Limb (tissue), 2 donors: ENCODE data around the gene KDM7A.

Experiments used
- DNase-seq, 2 donors: peaks; one replicate each; pipeline ENCODE4 v3.0.0-alpha.2; 2016; ENCODE audit errors: extremely low spot score in 2 of 2

KDM7A gene, protein sequence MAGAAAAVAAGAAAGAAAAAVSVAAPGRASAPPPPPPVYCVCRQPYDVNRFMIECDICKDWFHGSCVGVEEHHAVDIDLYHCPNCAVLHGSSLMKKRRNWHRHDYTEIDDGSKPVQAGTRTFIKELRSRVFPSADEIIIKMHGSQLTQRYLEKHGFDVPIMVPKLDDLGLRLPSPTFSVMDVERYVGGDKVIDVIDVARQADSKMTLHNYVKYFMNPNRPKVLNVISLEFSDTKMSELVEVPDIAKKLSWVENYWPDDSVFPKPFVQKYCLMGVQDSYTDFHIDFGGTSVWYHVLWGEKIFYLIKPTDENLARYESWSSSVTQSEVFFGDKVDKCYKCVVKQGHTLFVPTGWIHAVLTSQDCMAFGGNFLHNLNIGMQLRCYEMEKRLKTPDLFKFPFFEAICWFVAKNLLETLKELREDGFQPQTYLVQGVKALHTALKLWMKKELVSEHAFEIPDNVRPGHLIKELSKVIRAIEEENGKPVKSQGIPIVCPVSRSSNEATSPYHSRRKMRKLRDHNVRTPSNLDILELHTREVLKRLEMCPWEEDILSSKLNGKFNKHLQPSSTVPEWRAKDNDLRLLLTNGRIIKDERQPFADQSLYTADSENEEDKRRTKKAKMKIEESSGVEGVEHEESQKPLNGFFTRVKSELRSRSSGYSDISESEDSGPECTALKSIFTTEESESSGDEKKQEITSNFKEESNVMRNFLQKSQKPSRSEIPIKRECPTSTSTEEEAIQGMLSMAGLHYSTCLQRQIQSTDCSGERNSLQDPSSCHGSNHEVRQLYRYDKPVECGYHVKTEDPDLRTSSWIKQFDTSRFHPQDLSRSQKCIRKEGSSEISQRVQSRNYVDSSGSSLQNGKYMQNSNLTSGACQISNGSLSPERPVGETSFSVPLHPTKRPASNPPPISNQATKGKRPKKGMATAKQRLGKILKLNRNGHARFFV

DNA sequence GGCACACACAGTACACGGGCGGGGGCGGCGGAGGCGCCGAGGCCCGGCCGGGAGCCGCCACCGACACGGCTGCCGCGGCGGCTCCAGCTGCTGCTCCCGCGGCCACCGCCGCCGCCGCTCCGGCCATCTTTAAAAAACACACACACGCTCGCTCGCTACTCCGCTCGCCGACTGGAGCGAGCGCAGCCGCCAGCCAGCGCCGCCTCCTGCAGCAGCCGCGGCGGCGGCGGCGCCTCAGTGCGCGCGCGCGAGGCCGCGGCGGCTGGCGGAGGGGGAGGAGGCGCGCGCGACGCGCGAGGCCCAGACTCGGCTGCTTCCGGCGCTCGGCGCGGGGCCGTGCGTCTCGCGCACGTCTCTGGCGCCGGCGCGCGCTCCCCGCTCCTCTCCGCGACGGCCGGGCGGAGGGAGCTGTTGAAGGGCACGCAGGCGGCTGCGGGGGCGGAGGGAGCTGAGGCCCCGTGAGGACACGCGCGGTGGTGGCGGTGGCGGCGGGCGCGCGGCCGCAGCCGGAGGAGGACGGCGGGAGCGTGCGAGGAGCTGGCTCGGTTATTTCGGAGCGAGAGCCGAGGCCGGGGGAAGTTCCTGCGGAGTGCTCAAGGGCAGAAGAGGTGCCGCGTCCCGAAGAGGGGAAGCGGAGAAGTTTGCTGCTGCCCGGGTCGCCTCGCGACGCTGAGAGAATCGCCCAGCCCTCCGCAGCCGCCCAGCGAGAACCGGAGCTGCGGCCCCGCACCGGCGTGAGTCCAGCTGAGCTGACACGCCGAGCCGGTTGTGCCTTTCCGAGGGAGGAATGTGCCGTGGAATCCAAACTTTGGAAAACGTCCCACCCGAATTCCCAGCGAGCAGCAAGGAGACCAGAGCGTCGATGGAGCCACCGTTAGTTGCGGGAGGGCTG is at the start of gene KDM7A:
Gene KDM7A, minus strand, starts transcription at position 173 of the 892 bp plus-strand sequence. Its CDS starts 46 bp downstream, at position 127.
- peak; percentile 91 to 94 for DNase-seq

DNA sequence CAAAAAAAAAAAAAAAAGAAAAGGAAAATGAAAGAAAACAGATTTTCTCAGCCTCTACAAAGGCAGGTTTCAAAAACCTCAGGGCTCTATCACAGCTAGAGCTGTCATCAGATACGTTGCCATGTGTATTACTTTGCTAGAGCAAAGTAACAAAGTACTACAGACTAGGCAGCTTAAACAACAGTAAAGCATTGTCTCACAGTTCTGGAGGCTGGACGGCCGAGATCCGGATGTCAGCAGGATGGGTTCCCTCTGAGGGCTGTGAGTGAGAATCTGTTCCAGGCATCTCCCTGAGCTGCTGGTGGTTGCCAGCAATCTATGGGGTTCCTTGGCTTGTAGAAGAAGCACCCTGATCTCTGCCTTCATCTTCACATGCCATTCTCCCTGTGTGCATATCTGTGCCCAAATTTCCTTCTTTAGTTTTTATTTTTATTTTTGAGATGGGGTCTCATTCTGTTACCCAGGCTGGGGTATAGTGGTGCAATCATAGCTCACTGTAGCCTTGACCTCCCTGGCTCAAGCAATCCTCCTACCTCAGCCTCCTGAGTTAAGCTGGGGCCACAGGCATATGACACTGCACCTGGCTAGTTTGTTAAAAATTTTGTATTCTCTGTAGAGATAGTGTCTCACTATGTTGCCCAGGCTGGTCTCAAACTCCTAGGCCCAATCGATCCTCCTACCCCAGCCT is 48.9 kb upstream of the KDM7A start:
- no peak for DNase-seq

DNA sequence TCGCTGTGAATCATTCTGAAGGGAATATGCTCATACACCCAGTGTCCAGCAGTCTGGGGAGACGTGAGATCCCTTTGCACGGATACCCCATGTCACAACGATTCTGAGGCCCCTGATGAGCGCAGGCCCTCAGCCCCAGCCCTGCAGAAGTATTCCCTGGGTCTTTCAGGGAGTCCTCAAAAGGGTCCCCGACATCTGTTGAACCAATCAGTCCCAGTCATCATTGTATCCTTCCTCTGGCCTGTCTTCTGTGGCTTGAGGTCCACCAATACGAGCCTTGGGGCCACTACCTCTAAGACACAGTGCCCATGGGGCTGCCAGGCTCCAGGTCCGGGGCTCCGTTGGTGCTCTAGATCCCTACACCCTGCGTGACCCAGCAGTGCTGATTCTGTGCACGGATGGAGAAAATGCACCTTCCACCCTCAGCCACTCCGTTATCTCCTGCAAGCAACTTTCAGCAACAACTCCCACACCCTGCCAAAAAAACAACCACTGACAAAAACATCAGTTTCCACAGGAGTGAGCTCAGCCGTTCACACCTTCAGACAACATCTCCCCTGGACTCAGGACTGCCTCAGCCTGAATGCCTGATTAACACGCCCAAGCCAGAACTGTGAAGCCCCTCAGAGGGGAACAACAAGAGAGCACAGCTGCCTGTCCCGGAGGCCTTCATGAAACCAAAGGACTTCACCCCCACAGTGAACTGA is 46.9 kb upstream of the KDM7A start:
- DNase-seq = no peak

DNA sequence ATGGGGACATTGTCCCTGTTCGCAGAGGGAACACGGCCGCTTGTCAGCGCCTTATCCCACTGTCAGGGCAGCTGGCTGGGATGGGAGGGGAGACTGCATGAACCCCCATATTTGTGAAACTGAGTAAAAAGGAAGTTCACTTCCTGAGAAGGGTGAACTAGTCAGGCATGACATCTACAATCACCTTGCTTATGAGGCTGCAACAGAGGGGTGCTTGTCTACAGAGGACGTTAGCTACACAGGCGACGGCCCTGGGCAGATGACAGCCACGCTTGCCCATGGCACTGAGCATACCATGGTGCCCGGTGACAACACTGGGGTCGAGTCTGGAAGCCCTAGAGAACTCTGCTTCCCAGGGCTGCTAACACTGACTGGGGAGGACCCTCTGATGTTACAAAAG is 46.0 kb upstream of the KDM7A start:
- no peak for DNase-seq

DNA sequence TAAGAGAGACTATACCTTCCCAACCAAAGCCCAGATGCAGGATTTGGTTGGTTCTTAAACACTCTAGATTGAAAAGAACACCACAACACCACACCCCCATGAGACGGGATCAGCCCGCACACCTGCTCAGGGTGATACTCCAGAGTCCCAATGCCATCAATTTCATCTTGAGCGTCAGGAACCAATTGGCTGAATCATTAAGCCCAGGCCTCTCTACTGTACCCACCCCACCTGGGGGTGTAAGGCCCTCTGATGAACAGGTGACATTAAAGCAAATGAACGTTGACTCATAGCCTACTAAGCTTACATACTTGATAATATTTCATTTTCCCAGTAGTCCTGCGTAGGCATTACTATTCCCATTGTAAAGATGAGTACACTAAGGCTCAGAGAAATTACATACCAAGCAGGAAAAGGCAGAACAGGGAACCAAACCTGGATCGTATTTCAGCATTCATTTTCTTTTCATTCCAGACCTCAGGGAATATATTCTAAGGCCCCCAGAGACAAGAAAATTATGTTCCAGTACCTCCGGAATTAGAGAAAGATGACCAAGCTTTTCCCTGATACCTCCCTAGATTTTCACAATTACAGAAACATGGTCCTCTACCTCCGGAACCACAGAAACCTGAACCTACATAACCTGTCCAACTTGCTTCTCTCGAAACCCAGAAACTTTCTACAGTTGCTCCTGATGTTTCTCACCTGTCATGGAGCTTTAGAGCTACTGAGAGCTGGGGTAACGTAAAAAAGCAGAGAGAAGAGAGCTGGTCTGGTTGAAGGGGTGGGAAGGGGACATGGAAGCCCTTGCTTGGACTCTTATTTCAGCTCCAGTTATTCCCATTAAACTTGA is 43.1 kb upstream of the KDM7A start:
- no peak for DNase-seq

DNA sequence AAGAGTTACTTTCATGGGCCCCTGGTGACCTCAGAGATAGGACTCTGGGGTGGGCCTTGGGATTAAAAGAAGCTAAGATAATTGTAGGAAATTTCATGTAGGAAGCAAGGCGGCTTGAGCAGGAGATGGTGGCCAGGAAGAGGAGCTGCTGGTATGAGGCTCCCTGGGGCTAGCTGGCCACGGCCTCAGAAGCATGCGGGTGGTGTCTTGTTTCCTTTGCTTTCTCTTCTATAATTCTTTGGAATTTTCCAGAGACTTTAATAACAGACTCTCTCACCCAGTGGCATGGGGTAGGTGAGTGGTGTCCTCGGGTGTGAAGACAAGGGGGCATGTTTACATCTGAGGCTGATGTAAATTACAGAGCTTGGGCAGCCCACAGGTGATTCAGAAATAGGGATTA is 41.9 kb upstream of the KDM7A start:
- no peak for DNase-seq

DNA sequence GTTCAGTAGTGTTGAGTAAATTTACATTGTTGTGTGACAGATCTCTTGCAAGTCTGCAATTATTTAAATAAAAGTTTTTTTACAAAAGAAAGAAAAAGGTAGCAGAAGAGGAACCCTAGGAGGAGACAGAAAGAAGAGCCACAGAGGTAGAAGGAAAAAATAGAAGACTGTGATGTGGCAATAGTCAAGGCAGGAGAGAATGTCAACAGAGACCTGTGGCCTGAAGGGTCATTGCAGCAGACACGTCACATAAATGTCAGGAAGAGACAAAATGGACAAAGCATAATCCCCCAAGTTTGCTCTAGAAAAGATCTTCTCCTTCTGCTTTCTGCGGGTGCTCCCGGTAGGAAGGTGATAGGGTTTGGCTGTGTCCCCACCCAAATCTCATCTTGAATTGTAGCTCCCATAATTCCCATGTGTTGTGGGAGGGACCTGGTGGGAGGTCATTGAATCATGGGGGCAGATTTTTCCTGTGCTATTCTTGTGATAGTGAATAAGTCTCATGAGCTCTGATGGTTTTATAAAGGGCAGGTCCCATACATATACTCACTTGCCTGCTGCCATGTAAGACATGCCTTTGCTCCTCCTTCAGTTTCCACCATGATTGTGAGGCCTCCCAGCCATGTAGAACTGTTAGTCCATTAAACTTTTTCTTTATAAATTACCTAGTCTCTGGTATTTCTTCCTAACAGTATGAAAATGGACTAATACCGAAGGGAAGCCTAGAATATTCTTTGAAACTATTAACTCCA is 41.1 kb upstream of the KDM7A start:
- DNase-seq = no peak

DNA sequence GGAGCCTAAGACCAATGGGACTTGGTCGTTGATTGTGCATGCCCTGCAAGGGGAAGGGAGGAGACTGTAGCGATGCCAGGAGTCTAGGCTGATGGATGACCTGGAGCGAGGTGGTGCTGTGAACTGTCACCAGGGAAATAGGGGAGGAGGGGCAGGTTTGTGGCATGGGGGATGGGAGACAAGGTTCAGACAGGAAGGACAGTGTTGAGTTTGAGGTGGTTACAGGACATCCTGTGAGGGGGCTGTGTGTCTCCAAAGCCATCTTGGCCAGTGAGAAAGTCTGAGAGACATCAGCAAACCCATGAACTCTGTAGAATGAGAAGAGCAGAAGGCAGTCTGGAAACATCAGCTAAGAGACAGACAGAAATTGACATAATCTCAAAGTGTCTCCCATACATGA is 38.5 kb upstream of the KDM7A start:
- DNase-seq = no peak

DNA sequence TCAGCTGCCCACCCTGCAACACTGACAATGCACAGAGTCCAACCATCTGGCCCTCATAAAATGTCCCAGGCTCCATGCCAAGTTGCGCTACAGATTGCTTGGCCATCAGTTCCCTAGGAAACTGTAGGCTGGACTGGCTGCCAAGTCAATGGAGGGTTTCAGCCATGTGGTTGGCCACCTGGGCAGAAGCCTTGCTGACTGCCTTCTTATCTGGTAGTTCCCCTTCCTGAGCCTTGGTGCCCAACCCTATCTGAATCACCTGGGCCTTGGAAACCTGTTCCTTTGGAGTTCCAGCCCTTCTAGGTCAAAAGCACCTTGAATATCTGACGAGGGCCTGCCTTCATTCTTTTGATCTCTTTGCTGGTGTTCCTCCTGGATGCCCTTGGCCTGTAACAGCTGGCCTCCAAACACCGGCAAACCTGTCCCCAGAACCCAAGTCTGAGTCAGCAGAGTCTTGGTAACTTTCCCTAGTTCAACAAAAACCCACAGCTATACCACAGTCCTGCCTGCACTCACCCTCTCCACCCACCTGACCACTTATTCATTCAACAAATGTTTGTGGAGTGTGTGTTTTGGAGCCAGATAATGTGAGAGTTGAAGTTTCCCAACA is 37.4 kb upstream of the KDM7A start:
- DNase-seq = peak in 1 of 2 donors; percentile 46

DNA sequence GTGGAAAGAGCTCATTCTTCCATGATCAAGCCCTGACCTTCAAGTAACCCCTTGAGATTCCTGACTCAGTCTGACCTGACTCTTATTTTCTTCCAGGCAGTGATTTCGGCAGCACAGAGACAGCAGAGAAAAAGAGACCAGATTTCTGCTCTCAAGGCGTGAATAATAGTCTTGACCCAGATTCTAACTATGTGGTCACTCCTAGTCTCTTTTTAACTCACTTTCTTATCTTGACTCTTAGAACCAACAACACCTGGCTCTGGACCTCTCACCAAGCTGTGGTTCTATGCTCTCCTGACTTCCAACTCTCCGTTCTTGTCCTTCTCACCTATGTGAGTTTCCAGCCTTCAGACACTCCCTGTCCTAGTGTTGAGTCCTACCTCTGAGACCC is 36.9 kb upstream of the KDM7A start:
- no peak for DNase-seq

DNA sequence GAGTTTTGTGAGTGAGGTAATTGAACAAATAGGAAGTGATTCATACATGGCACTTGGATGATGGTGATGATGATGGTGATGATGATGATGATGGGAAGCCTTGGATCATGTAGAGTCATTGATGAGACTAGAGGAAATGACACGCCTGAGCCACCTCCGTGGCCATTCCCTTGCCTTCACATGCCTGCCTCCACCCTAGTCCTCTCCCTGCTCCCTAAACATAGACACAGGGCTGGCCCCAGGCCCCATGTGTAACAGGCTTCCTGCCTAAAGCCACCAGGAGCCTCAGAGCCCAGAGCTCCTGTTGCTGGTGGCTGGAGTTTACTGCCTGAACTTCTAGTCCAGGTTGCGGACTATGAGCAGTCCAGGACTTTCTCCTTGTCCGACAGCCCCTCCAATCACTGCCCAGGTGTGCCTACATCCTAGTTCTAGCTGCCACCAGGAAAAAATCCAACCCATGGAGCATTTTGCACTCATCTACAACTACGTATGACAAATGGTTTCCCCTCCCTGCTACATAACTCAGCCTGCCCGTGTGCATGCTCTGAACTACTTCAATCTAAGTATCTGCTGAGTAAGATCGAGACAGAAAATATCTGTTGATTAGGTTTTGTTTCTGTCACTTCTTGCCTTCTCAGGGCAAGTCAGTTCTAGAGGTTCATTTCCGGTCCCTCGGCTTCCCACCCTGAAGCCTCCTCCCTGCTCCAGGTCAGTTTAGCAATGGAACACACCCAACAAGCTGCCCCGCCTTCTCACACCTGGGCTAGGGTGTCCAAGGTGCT is 35.5 kb upstream of the KDM7A start:
- no peak for DNase-seq

DNA sequence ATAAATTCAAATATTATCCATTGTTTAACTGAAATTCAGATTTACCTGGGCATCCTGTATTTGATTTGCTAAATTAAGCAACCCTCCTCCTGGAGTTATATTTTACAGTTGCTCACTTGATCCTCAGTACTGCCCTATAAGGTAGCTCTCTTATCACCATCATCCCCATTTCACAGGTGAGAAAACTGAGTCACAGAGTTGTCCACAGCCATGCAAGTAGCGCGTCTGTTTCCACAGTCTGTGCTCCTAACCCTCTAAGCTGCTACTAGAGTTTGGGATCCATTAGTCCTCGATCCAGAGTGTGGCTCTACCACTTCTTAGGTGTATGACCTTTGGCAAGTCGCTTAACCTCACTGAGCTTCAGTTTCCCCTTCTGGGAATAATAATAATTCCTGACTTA is 34.9 kb upstream of the KDM7A start:
- DNase-seq = no peak

DNA sequence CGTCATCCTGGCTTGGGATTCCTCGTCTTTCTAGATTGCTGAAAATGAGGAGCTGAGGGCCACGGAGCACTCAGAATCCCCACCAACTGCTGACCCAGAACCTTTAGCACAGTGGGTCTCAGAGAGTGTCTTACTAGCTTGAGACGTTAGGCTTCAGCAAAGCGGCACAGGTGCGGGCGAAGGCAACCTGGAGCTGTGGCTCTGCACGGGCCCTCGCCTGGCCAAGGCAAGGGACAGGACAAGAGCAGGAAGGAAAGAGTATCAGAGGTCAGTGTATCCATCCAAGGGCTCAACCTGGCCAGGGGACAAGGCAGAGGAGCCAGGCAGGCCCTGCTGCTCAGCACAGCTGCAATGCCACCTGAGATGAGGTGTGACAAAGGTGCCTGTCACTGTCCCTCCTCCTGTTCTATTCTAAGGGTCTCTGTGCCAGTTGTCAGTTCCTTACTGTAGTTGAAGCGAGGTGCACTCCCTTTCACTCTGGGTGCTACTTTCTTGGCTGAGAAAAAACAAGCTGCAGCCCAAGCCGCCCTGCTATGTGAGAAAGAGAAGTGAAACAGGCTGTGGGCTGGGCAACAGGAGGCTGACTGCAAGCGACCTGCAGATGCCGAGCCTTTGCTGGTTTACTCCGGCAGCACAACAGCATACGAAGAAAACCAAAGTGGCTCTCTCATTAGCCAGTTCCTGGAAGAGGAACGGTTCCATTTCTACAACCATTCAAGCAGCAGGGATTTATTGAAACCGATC is 33.3 kb upstream of the KDM7A start:
- DNase-seq = no peak

DNA sequence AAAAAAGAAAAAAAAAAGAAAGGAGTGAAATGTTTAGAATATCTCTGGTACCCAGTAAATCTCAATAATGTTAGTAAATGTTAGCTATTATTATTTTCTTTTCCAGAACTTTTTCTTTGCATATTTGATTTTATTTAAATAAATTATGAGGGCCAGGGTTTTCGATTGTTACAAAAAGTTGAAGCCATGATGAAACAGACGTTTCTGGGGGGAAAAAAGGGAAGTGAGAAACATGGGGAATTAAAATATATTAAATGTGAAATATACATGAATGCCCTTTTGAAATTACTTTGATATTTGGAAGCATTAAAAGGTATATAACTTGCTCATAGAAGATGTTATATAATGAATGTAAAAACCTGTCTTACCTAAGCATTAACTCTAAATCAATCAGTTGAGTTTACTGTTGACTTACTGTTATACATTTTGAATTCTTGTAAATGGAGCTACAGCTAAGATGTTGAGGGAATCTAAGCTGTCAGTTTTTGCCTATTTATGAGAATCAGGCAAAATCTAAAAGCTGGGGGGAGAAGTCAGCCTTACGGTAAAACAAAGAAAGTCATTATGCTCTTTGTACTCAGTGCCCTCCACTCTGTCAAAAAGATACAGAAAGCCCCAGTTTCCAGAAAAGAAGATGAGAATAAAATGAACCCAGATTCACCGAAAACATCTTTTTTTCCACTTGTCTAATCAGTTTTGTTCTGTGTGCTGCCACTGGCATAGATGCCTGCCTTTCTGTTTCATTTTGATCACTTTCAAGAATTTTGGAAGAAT is 30.0 kb upstream of the KDM7A start:
- no peak for DNase-seq

DNA sequence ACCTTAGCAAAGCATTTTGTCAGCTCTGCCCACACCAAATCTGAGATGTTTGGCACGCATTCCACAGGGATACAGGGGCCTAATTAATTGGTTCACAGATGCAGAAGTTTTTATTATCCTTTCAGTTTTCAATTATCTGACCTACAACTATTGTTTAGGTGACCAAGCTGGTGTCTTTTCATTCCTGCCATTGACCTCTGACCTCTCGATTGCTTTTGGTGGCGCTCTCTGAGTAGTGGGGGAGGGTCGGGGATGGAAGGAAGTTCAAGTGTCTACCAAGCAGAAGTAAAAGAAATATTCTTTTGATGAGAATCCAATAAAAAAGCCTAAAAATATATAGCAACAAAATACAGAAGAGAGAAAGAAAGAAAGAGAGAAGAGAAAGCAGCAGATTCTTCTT is 28.8 kb upstream of the KDM7A start:
- no peak for DNase-seq

DNA sequence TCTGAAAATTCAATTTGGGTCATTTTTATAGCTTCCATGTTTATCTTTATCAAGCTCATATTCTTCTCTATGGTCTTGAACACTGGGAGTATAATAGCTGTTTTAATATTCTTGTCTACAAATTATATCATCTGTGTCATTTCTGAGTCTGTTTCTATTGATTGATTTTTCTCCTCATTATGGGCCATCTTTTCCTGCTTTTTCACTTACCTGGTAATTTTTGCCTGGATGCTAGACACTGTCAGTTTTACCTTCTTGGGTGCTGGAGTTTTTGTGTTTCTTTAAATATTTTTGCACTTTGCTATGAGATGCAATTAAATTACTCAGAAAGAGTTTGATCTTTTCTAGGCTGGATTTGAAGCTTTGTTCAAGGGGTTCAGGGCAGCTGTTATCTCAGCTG is 26.8 kb upstream of the KDM7A start:
- DNase-seq = no peak
